Activated naive CD4-positive, alpha-beta T cell treated with Interleukin-2 at 50 U/mL for 16 hours (primary cell): ENCODE measurements around the gene CISH.

Source experiments
- DNase-seq: peaks from one replicate; pipeline ENCODE4 v3.0.0-alpha.2; 2020

CISH gene

GRCh38 chr3:50612234-50612882, 784 bp upstream of the CISH start:
- no peak for DNase-seq

- no peak for DNase-seq
Observed at GRCh38 chr3:50610992-50611463, 546 bp downstream of the CISH start.

- DNase-seq: peak; percentile 60
Observed at GRCh38 chr3:50610181-50610971, 1.2 kb downstream of the CISH start.

GRCh38 chr3:50609763-50610085, 1.9 kb downstream of the CISH start:
- no peak for DNase-seq

GRCh38 chr3:50609071-50609762, 2.4 kb downstream of the CISH start:
- DNase-seq: no peak

- no peak for DNase-seq
Observed at GRCh38 chr3:50608278-50608677, 3.3 kb downstream of the CISH start.

GRCh38 chr3:50607271-50608091, 4.1 kb downstream of the CISH start:
- DNase-seq: no peak

GRCh38 chr3:50606596-50606995, 5.0 kb downstream of the CISH start:
- DNase-seq: no peak

GRCh38 chr3:50605901-50606326, 5.7 kb downstream of the CISH start:
- DNase-seq: no peak

GRCh38 chr3:50604628-50605588, 6.7 kb downstream of the CISH start:
- DNase-seq: no peak

- DNase-seq: no peak
Observed at GRCh38 chr3:50604110-50604621, 7.4 kb downstream of the CISH start.

- DNase-seq: no peak
Observed at GRCh38 chr3:50603261-50604109, 8.1 kb downstream of the CISH start.

GRCh38 chr3:50602595-50603191, 8.9 kb downstream of the CISH start:
- DNase-seq: no peak

- DNase-seq: peak; percentile 93
Observed at GRCh38 chr3:50600841-50601591, 10.6 kb downstream of the CISH start.

- DNase-seq: no peak
Observed at GRCh38 chr3:50600141-50600753, 11.3 kb downstream of the CISH start.

GRCh38 chr3:50599716-50600118, 11.9 kb downstream of the CISH start:
- no peak for DNase-seq

GRCh38 chr3:50599115-50599715, 12.4 kb downstream of the CISH start:
- no peak for DNase-seq

- no peak for DNase-seq
Observed at GRCh38 chr3:50594253-50594785, 17.3 kb downstream of the CISH start.
